GM18499 (cell line): ENCODE measurements around the gene AKAP8.
"Not testable (repeated sequence)": the region's sequence is repeated elsewhere in the genome, so short reads cannot be mapped to it uniquely, and the experiment has no call there.

Experiments used
- ATAC-seq: cut with Tn5 transposase; IDR thresholded peaks from one replicate; pipeline ENCODE4 v1.9.1; 2021; ENCODE audit warnings: moderate number of reproducible peaks; ENCODE audit not compliant: insufficient read depth, unreplicated experiment

AKAP8 gene

GRCh38 chr19:15341328-15341727 lies 38.3 kb downstream of the AKAP8 start:
- not testable (repeated sequence) for ATAC-seq

- ATAC-seq: no peak
These were observed 39.5 kb downstream of the AKAP8 start for GRCh38 chr19:15340086-15340485.

GRCh38 chr19:15337202-15337601 lies 42.4 kb downstream of the AKAP8 start:
- ATAC-seq: no peak

- not testable (repeated sequence) for ATAC-seq
These were observed 43.6 kb downstream of the AKAP8 start for GRCh38 chr19:15335992-15336391.

- ATAC-seq: no peak
These were observed 47.1 kb downstream of the AKAP8 start, which contains the start of gene BRD4 for GRCh38 chr19:15332311-15332996. BRD4 (minus strand) TSS chr19:15332539; CDS start chr19:15273099, 59,440 bp downstream.

- ATAC-seq: no peak
These were observed 47.9 kb downstream of the AKAP8 start for GRCh38 chr19:15331419-15332310.

GRCh38 chr19:15330801-15331418 lies 48.7 kb downstream of the AKAP8 start:
- no peak for ATAC-seq

GRCh38 chr19:15328312-15328711 lies 51.3 kb downstream of the AKAP8 start:
- ATAC-seq: no peak

GRCh38 chr19:15324791-15325519 lies 54.6 kb downstream of the AKAP8 start:
- ATAC-seq: no peak

- no peak for ATAC-seq
These were observed 55.9 kb downstream of the AKAP8 start for GRCh38 chr19:15323496-15324235.

- no peak for ATAC-seq
These were observed 57.8 kb downstream of the AKAP8 start for GRCh38 chr19:15321739-15322138.

- ATAC-seq: no peak
These were observed 59.5 kb downstream of the AKAP8 start for GRCh38 chr19:15320116-15320515.

- no peak for ATAC-seq
These were observed 61.3 kb downstream of the AKAP8 start for GRCh38 chr19:15318241-15318691.

- ATAC-seq: no peak
These were observed 62.1 kb downstream of the AKAP8 start for GRCh38 chr19:15317392-15318071.

- ATAC-seq: no peak
These were observed 63.1 kb downstream of the AKAP8 start for GRCh38 chr19:15316498-15316897.

GRCh38 chr19:15315101-15315500 lies 64.5 kb downstream of the AKAP8 start:
- ATAC-seq: no peak

GRCh38 chr19:15313649-15314279 lies 65.8 kb downstream of the AKAP8 start:
- no peak for ATAC-seq

GRCh38 chr19:15307169-15307568 lies 72.4 kb downstream of the AKAP8 start:
- no peak for ATAC-seq
